H1 (cell line): ENCODE measurements around the gene TMEM44. TPM values are rescaled to one million over a fixed set of nuclear protein-coding genes. Genes with fewer than 3 reads are reported as not detected.

ENCODE experiments used
- CTCF ChIA-PET: fragments of 300-600 bp; sonication (Branson Sonifier 250); formaldehyde crosslinking; loops from one replicate; lab custom pipeline; 2021; ENCODE audit not compliant: partially characterized antibody; lab: Charles Lee
- POLR2A ChIA-PET: fragments of 300-600 bp; sonication (Branson Sonifier 250); formaldehyde crosslinking; loops from one replicate; lab custom pipeline; 2021; ENCODE audit warnings: inconsistent platforms; ENCODE audit not compliant: partially characterized antibody; lab: Charles Lee
- DNase-seq, 2 experiments: peaks; one replicate each; pipeline versions ENCODE4 v3.0.0 to v3.0.0-alpha.2; 2010 to 2022; ENCODE audit warnings: low spot score in 2 of 2, low read depth in 1 of 2, mixed read lengths in 1 of 2
- FAIRE-seq: peaks from 2 replicates; lab custom pipeline; 2011; peaks lifted over from hg19 to GRCh38; lab: Jason Lieb, UNC
- H2AFZ ChIP-seq: 2 replicates; pipeline ENCODE4 v1.8.1; 2012; ENCODE audit warnings: low read length, inconsistent platforms
- H2AK5ac ChIP-seq: 2 replicates; pipeline ENCODE4 v1.6.1; 2013; ENCODE audit warnings: low read depth, low read length
- H2BK120ac ChIP-seq: replicated peaks from 2 replicates; pipeline ENCODE3; 2013; ENCODE audit warnings: low read depth, low read length, inconsistent platforms
- H2BK12ac ChIP-seq: 2 replicates; pipeline ENCODE4 v1.6.1; 2013; ENCODE audit warnings: low read depth, low read length
- H2BK15ac ChIP-seq: 2 replicates; pipeline ENCODE4 v1.6.1; 2013; ENCODE audit warnings: low read length
- H2BK20ac ChIP-seq: 2 replicates; pipeline ENCODE4 v1.6.1; 2013; ENCODE audit warnings: low read length
- H2BK5ac ChIP-seq: 2 replicates; pipeline ENCODE4 v1.6.1; 2013; ENCODE audit warnings: low read depth, low read length
- H3K14ac ChIP-seq: 2 replicates; pipeline ENCODE4 v1.6.1; 2013; ENCODE audit warnings: inconsistent platforms; ENCODE audit not compliant: insufficient read length
- H3K18ac ChIP-seq: 2 replicates; pipeline ENCODE4 v1.6.1; 2013; ENCODE audit warnings: low read length; ENCODE audit errors: extremely low read depth
- H3K23ac ChIP-seq: 2 replicates; pipeline ENCODE4 v1.6.1; 2013; ENCODE audit warnings: inconsistent platforms; ENCODE audit not compliant: insufficient read length
- H3K23me2 ChIP-seq: 2 replicates; pipeline ENCODE4 v1.6.1; 2013; ENCODE audit warnings: low read depth, low read length
- H3K27ac ChIP-seq: 2 replicates; pipeline ENCODE4 v1.6.1; 2011; ENCODE audit warnings: low read depth, low read length, inconsistent platforms
- H3K27me3 ChIP-seq, 4 experiments: replicated peaks in 1 of 4; 1 replicate in 1 of 4; 2 replicates in 3 of 4; pipeline versions ENCODE4 v1.6.1 to v1.8.1; 2011 to 2013; ENCODE audit warnings: low read length in 3 of 4, mild to moderate bottlenecking in 3 of 4, inconsistent platforms in 2 of 4, mixed read lengths in 2 of 4, moderate library complexity in 1 of 4; ENCODE audit not compliant: control insufficient read depth in 3 of 4, insufficient read depth in 3 of 4; ENCODE audit errors: extremely low read depth in 1 of 4
- H3K36me3 ChIP-seq, 4 experiments: 2 replicates each; pipeline versions ENCODE4 v1.6.1 to v1.8.1; 2011 to 2013; ENCODE audit warnings: mild to moderate bottlenecking in 4 of 4, low read length in 3 of 4, moderate library complexity in 2 of 4, control low read depth in 1 of 4, inconsistent platforms in 1 of 4; ENCODE audit not compliant: insufficient read depth in 4 of 4, control insufficient read depth in 2 of 4
- H3K4ac ChIP-seq: replicated peaks from 2 replicates; pipeline ENCODE3; 2013; ENCODE audit warnings: low read length, low read depth, mixed read lengths, inconsistent platforms; ENCODE audit not compliant: insufficient read length
- H3K4me1 ChIP-seq, 4 experiments: replicated peaks in 1 of 4; 1 replicate in 1 of 4; 2 replicates in 3 of 4; pipeline versions ENCODE4 v1.6.1 to v1.8.1; 2011 to 2013; ENCODE audit warnings: low read length in 3 of 4, inconsistent platforms in 2 of 4, mixed read lengths in 1 of 4; ENCODE audit not compliant: insufficient read depth in 4 of 4, control insufficient read depth in 3 of 4
- H3K4me2 ChIP-seq, 2 experiments: 2 replicates each; pipeline versions ENCODE4 v1.6.1 to v1.8.1; 2011 to 2013; ENCODE audit warnings: low read depth in 2 of 2, low read length in 2 of 2, control low read depth in 1 of 2, inconsistent platforms in 1 of 2, mild to moderate bottlenecking in 1 of 2; ENCODE audit not compliant: insufficient read depth in 1 of 2
- H3K4me3 ChIP-seq, 4 experiments: fragments of 200-600, 300-600 bp in 1 of 4; sonication (generic), shearing (Covaris generic), sonication (Bioruptor Twin) in 1 of 4; 2 replicates each; pipeline versions ENCODE4 v1.5.1 to v1.8.1; 2011 to 2016; ENCODE audit warnings: low read length in 4 of 4, low read depth in 3 of 4, control low read depth in 2 of 4, inconsistent platforms in 2 of 4, mild to moderate bottlenecking in 2 of 4, mixed read lengths in 1 of 4, moderate library complexity in 1 of 4; ENCODE audit not compliant: insufficient read depth in 2 of 4; ENCODE audit errors: extremely low read depth in 1 of 4
- H3K56ac ChIP-seq: replicated peaks from 2 replicates; pipeline ENCODE3; 2013; ENCODE audit warnings: low read depth, mild to moderate bottlenecking, mixed read lengths, low read length, inconsistent platforms; ENCODE audit not compliant: insufficient read length
- H3K79me1 ChIP-seq: 2 replicates; pipeline ENCODE4 v1.6.1; 2013; ENCODE audit warnings: low read depth, low read length, control low read depth
- H3K79me2 ChIP-seq, 2 experiments: 2 replicates each; pipeline versions ENCODE4 v1.6.1 to v1.8.1; 2012 to 2013; ENCODE audit warnings: low read length in 2 of 2, mild to moderate bottlenecking in 2 of 2, inconsistent platforms in 1 of 2; ENCODE audit not compliant: insufficient read depth in 2 of 2, control insufficient read depth in 1 of 2
- H3K9ac ChIP-seq, 4 experiments: replicated peaks in 1 of 4; 1 replicate in 1 of 4; 2 replicates in 3 of 4; pipeline versions ENCODE4 v1.6.1 to v1.8.1; 2011 to 2013; ENCODE audit warnings: low read depth in 3 of 4, low read length in 3 of 4, control low read depth in 2 of 4, mild to moderate bottlenecking in 2 of 4, moderate library complexity in 2 of 4, inconsistent platforms in 1 of 4; ENCODE audit errors: extremely low read depth in 1 of 4
- H3K9me3 ChIP-seq, 2 experiments: 2 replicates each; pipeline versions ENCODE4 v1.6.1 to v1.8.1; 2012 to 2013; ENCODE audit warnings: mild to moderate bottlenecking in 2 of 2, moderate library complexity in 2 of 2, control low read depth in 1 of 2, inconsistent platforms in 1 of 2, low read depth in 1 of 2, low read length in 1 of 2, mixed read lengths in 1 of 2; ENCODE audit not compliant: insufficient read depth in 2 of 2
- H4K20me1 ChIP-seq, 2 experiments: replicated peaks in 1 of 2; 2 replicates each; pipeline versions ENCODE3 to v1.8.1; 2011 to 2013; ENCODE audit warnings: inconsistent platforms in 2 of 2, low read length in 2 of 2, mild to moderate bottlenecking in 1 of 2; ENCODE audit not compliant: insufficient read depth in 2 of 2, control insufficient read depth in 1 of 2
- H4K5ac ChIP-seq: 2 replicates; pipeline ENCODE4 v1.6.1; 2013; ENCODE audit warnings: low read length, low read depth, mixed read lengths, inconsistent platforms; ENCODE audit not compliant: insufficient read length
- H4K8ac ChIP-seq: 2 replicates; pipeline ENCODE4 v1.8.0; 2013; ENCODE audit warnings: mild to moderate bottlenecking, moderate library complexity, low read length, inconsistent platforms; ENCODE audit not compliant: insufficient read depth; ENCODE audit errors: extremely low read depth
- H4K91ac ChIP-seq: replicated peaks from 2 replicates; pipeline ENCODE3; 2013; ENCODE audit warnings: low read length, mixed read lengths, inconsistent platforms; ENCODE audit not compliant: insufficient read length
- ASH2L ChIP-seq: fragments of 200-600, 300-600 bp; sonication (generic); IDR thresholded peaks from one replicate; pipeline ENCODE4 v1.7.1; 2017; ENCODE audit warnings: low read length
- HDAC2 ChIP-seq, 2 experiments: fragments of 300-600 bp in 1 of 2; sonication (generic) in 1 of 2; IDR thresholded peaks; 2 replicates each; pipeline ENCODE4 v1.6.1; 2011 to 2012; ENCODE audit warnings: low read depth in 2 of 2, low read length in 2 of 2, mild to moderate bottlenecking in 2 of 2, moderate library complexity in 2 of 2, borderline replicate concordance in 1 of 2, inconsistent platforms in 1 of 2
- SIX5 ChIP-seq: IDR thresholded peaks from 2 replicates; pipeline ENCODE4 v1.6.1; 2011; ENCODE audit warnings: mild to moderate bottlenecking, low read depth, low read length
- SUZ12 ChIP-seq: fragments of 200-600 bp; sonication (generic); IDR thresholded peaks from 2 replicates; pipeline ENCODE4 v1.6.1; 2012; ENCODE audit warnings: mild to moderate bottlenecking, inconsistent platforms, low read length, moderate library complexity, mixed read lengths
- WGBS, 2 experiments: shearing (Covaris generic) in 1 of 2; methylation state at CpG; one replicate each; pipeline versions ENCODE4 v1.1.6 to v1.1.7; 2013 to 2015; ENCODE audit warnings: low lambda C conversion rate in 2 of 2, mixed read lengths in 2 of 2, inconsistent platforms in 1 of 2, low coverage in 1 of 2, missing lambda C conversion rate in 1 of 2; ENCODE audit not compliant: insufficient replicate concordance in 2 of 2, insufficient coverage in 1 of 2, insufficient read length in 1 of 2; ENCODE audit errors: extremely low coverage in 1 of 2, missing lambda C conversion rate in 1 of 2; 5-methylcytosine and 5-hydroxymethylcytosine counted together
- polyA plus RNA-seq, 7 experiments: library from polyadenylated mRNA; depleted of rRNA in 3 of 7; stranded (reverse) in 5 of 7; unstranded in 2 of 7; fragments of >200 nt in 5 of 7; fragments of 200-250 nt in 2 of 7; gene quantifications; 1 replicate in 5 of 7; 2 replicates in 1 of 7; 4 replicates in 1 of 7; pipeline versions ENCODE4 v1.2.1 to v1.2.3, GENCODE V29; 2011 to 2013; ENCODE audit warnings: missing spikeins in 2 of 7, mixed read lengths in 2 of 7
- total RNA-seq: library from RNA; stranded (reverse); fragmentation: NEBNext Ultra II Directional; extraction: Animal tissue kit (Norgen Biotek cat#: 25700); gene quantifications from 2 replicates; pipeline ENCODE4 v1.2.1, GENCODE V29; 2021

Gene TMEM44
- total and polyA plus RNA-seq, 2 of the 8 experiments (the other 6 are each of a cell fraction or from before 2014, with no cell fraction given), result 14.0 to 16.7 TPM

GRCh38 chr3:194549853-194550252 lies 83.4 kb downstream of the TMEM44 start:
- H3K4me2 ChIP-seq, result no peak overlapping the region
- H3K27me3 ChIP-seq, result no peaks in the 10 kb centered on the region
- H2BK20ac ChIP-seq, result no peak overlapping the region
- H3K23ac ChIP-seq, result no peak overlapping the region
- H2AK5ac ChIP-seq, result no peak overlapping the region
- no peaks in the 10 kb centered on the region for H4K20me1 ChIP-seq
- H3K79me1 ChIP-seq, result no peaks in the 10 kb centered on the region
- no peak overlapping the region for H4K8ac ChIP-seq
- H3K36me3 ChIP-seq, result no peaks in the 10 kb centered on the region
- H3K79me2 ChIP-seq, result no peaks in the 10 kb centered on the region
- no peak overlapping the region for H2BK15ac ChIP-seq
- no peak overlapping the region for H2AFZ ChIP-seq
- H3K14ac ChIP-seq, result no peak overlapping the region
- H3K23me2 ChIP-seq, result no peaks in the 10 kb centered on the region
- H3K27ac ChIP-seq, result no peak overlapping the region
- TF ChIP-seq ASH2L (no peak), SUZ12 (no peak), HDAC2 (IDR thresholded peaks at IDR 0.05; ENCODE audit: borderline replicate concordance in 1 of 2, low read depth in 2 of 2, low read length in 2 of 2) (no peak), SIX5 (no peak)
- no peak for FAIRE-seq
- POLR2A ChIA-PET, result no interaction called here
- no peak overlapping the region for H3K9ac ChIP-seq
- no peak overlapping the region for H2BK120ac ChIP-seq
- no peaks in the 10 kb centered on the region for H3K4me1 ChIP-seq
- CTCF ChIA-PET, result interaction anchor here (1.0 kb wide), 2 partner anchors 44 to 77 kb away, joined by 3 read pairs; no protein-coding TSS in a partner anchor
- H4K91ac ChIP-seq, result no peak overlapping the region
- H3K18ac ChIP-seq, result no peak overlapping the region
- no peak overlapping the region for H2BK12ac ChIP-seq
- DNase-seq, result no peak
- H3K9me3 ChIP-seq, result no peaks in the 10 kb centered on the region
- H2BK5ac ChIP-seq, result no peak overlapping the region
- 94% methylated on average over 9 of the region's 9 CpGs; no CpG with 5 or more reads in 1 of the 2 experiments for WGBS, 2 experiments
- no peak overlapping the region for H3K4me3 ChIP-seq
- H3K56ac ChIP-seq, result no peak overlapping the region
- H4K5ac ChIP-seq, result no peak overlapping the region
- no peak overlapping the region for H3K4ac ChIP-seq
